Muscle of leg (tissue), 16 donors: ENCODE data around the gene LTA. TPM values are rescaled to one million over a fixed set of nuclear protein-coding genes. Genes with fewer than 3 reads are reported as not detected.

Experiments used
- DNase-seq: peaks from one replicate; pipeline ENCODE4 v3.0.0; 2013
- H3K27ac ChIP-seq: one replicate; pipeline ENCODE4 v1.5.1; 2013; ENCODE audit warnings: mild to moderate bottlenecking, low read length, control low read depth
- H3K27me3 ChIP-seq: one replicate; pipeline ENCODE4 v1.6.1; 2013; ENCODE audit warnings: low read length; ENCODE audit not compliant: control insufficient read depth, insufficient read depth
- H3K36me3 ChIP-seq: one replicate; pipeline ENCODE4 v1.6.1; 2013; ENCODE audit warnings: low read length; ENCODE audit not compliant: control insufficient read depth, insufficient read depth
- H3K4me1 ChIP-seq: one replicate; pipeline ENCODE4 v1.6.1; 2013; ENCODE audit warnings: low read length; ENCODE audit not compliant: control insufficient read depth, insufficient read depth
- H3K4me3 ChIP-seq: one replicate; pipeline ENCODE4 v1.5.1; 2013; ENCODE audit warnings: low read length, control low read depth
- H3K9me3 ChIP-seq: replicated peaks from 2 replicates; pipeline ENCODE4 v1.6.1; 2013; ENCODE audit warnings: low read depth, low read length; ENCODE audit not compliant: control insufficient read depth
- WGBS: methylation state at CpG from one replicate; pipeline ENCODE4 v1.1.5; 2013; ENCODE audit warnings: missing lambda C conversion rate; ENCODE audit not compliant: insufficient coverage; 5-methylcytosine and 5-hydroxymethylcytosine counted together
- long read RNA-seq, 11 donors: transcript quantifications; one replicate each; lab custom pipeline, GENCODE V29; 2026
- polyA plus RNA-seq, 8 donors: library from polyadenylated mRNA; unstranded; fragments of 120-200 nt; gene quantifications; one replicate each; pipeline versions ENCODE4 v1.2.1 to v1.2.3, GENCODE V29; 2013; ENCODE audit warnings: inconsistent platforms in 1 of 8, low replicate concordance in 1 of 8; ENCODE audit not compliant: insufficient read length in 8 of 8, insufficient read depth in 1 of 8
- total RNA-seq: library from RNA; stranded (reverse); fragments of 120-200 nt; gene quantifications from one replicate; pipeline ENCODE4 v1.2.4, GENCODE V29; 2013

Gene LTA
- total RNA-seq (0.04 TPM), polyA plus RNA-seq (under 1 TPM in 5 of 8 donors, not detected in 3; 0.12 to 0.26 (median 0.19) TPM)
- long read RNA-seq, donor 1 = 0 reads
- long read RNA-seq, donor 2 = 0 reads
- long read RNA-seq, donor 3 = 0 reads
- long read RNA-seq, donor 4 = 0 reads
- long read RNA-seq, donor 5 = 0 reads
- long read RNA-seq, donor 6 = 0 reads
- long read RNA-seq, donor 7 = 0 reads
- long read RNA-seq, donor 8 = 0 reads
- long read RNA-seq, donor 9 = 0 reads
- long read RNA-seq, donor 10 = 0 reads
- long read RNA-seq, donor 11 = 0 reads

GRCh38 chr6:31572041-31572911, at the start of gene LTA:
Gene LTA, plus strand, starts transcription at chr6:31572289. Its CDS starts 454 bp downstream, at chr6:31572743.
- Histone ChIP-seq H3K4me1 (peaks cover 2% of the 10 kb centered on the region), H3K27me3 (no peaks in the 10 kb centered on the region), H3K9me3 (no peaks in the 10 kb centered on the region), H3K36me3 (no peaks in the 10 kb centered on the region), H3K4me3 (no peak within 1 kb of the TSS), H3K27ac (no peak within 1 kb of the TSS)
- WGBS = 81% methylated on average over 19 of the region's 27 CpGs
- DNase-seq = no peak

- 94% methylated on average over 2 of the region's 8 CpGs for whole genome bisulfite sequencing
- Histone ChIP-seq H3K27ac (no peak overlapping the region), H3K9me3 (no peaks in the 10 kb centered on the region), H3K27me3 (no peaks in the 10 kb centered on the region), H3K4me1 (peaks cover 8% of the 10 kb centered on the region), H3K4me3 (no peak overlapping the region), H3K36me3 (peaks cover 12% of the 10 kb centered on the region)
- no peak for DNase-seq
Observed at GRCh38 chr6:31525553-31525931, 46.5 kb upstream of the LTA start.

DNA sequence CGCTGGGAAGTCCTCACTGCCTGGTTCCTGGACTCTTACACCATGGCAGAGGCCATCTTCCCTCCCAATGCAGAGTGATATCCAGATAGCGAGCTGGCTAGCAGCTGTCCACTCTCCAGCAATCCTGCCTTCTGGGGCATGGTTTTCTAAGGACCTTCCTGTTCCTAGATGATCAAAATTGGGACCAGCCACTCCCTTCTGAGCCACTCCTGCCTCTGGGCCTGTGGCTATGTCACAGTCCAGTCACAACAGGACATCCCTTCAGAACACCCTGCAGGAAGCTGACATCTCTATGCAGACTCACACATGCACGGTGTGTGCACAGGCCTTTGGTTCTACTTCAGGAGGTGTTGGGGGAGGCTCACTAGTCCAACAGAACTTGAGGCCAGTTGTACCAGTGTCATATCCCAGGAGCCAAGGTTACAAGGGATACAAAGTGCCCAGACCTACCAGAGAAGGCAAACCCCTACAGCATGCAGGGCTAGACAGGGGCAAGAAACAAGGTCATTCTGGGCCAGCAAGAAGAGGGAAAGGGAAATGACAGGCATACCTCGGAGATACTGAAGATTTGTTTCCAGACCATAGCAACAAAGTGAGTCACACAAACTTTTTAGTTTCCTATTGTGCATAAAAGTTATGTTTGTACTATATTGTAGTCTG, 46.0 kb upstream of the LTA start:
- Histone ChIP-seq H3K4me3 (no peak overlapping the region), H3K4me1 (peaks cover 8% of the 10 kb centered on the region), H3K9me3 (no peaks in the 10 kb centered on the region), H3K27ac (no peak overlapping the region), H3K36me3 (peaks cover 17% of the 10 kb centered on the region), H3K27me3 (no peaks in the 10 kb centered on the region)
- WGBS = 78% methylated on average over 2 of the region's 4 CpGs
- DNase-seq = no peak

DNA sequence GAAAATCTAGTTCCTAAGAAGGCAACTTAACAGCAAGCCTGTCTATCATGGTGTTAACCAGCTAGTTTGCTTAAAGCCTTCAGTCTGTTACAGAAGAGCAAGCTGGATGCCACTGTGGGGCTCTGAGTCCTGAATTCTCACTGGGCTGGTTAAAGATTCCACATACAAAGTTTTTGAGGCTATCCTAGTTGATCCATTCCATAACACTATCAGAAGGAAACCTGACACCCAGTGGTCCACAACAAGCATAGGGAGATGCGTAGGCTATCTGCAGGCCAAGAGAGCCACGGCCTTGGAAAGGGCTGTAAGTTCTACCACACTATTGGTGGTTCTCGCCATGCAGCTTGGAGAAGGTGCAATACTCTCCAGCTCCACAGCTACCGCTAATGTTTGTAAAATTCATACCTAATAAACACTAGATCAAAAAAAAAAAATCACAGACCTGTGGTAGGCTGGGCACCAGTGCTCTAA, 43.7 kb upstream of the LTA start:
- Histone ChIP-seq H3K27me3 (no peaks in the 10 kb centered on the region), H3K9me3 (no peaks in the 10 kb centered on the region), H3K4me3 (no peak overlapping the region), H3K4me1 (peaks cover 8% of the 10 kb centered on the region), H3K36me3 (peaks cover 37% of the 10 kb centered on the region), H3K27ac (no peak overlapping the region)
- WGBS = 90% methylated on average over 3 of the region's 4 CpGs
- DNase-seq = no peak

- Histone ChIP-seq H3K4me3 (no peak within 1 kb of the TSS), H3K36me3 (peaks cover 42% of the 10 kb centered on the region), H3K4me1 (peaks cover 8% of the 10 kb centered on the region), H3K9me3 (no peaks in the 10 kb centered on the region), H3K27me3 (no peaks in the 10 kb centered on the region), H3K27ac (no peak within 1 kb of the TSS)
- no peak for DNase-seq
- WGBS = 75% methylated on average over 6 of the region's 7 CpGs
Observed at GRCh38 chr6:31528821-31529328, 43.2 kb upstream of the LTA start, which contains the start of gene MCCD1. Gene MCCD1, plus strand, starts transcription at chr6:31528962. Its CDS starts 53 bp downstream, at chr6:31529015.

GRCh38 chr6:31529329-31530150, 42.5 kb upstream of the LTA start:
- no peak for DNase-seq
- Histone ChIP-seq H3K27me3 (no peaks in the 10 kb centered on the region), H3K36me3 (peaks cover 49% of the 10 kb centered on the region), H3K27ac (no peak overlapping the region), H3K4me3 (no peak overlapping the region), H3K4me1 (peaks cover 8% of the 10 kb centered on the region), H3K9me3 (no peaks in the 10 kb centered on the region)
- WGBS = 64% methylated on average over 8 of the region's 12 CpGs

DNA sequence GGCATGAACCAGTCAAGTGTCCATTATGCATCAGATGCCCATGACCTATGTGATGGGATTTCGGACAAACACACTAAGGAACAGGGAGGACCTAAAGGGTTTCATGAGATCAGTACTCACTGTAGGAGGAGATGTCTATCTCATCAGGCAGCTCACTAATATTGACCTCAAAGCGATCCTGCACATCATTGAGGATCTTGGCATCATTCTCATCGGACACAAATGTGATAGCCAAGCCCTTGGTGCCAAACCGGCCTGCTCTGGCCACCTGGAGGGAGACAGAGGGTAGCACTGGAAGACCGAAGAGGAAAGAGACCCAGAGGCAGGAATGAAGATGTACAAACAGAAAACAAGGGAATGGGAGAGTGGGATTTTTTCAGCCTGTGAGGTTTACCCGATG, 41.4 kb upstream of the LTA start:
- 88% methylated on average over 5 of the region's 6 CpGs for WGBS
- no peak overlapping the region for H3K4me3 ChIP-seq
- H3K4me1 ChIP-seq = peaks cover 8% of the 10 kb centered on the region
- H3K9me3 ChIP-seq = no peaks in the 10 kb centered on the region
- H3K36me3 ChIP-seq = peaks cover 60% of the 10 kb centered on the region
- no peak overlapping the region for H3K27ac ChIP-seq
- no peaks in the 10 kb centered on the region for H3K27me3 ChIP-seq
- no peak for DNase-seq

DNA sequence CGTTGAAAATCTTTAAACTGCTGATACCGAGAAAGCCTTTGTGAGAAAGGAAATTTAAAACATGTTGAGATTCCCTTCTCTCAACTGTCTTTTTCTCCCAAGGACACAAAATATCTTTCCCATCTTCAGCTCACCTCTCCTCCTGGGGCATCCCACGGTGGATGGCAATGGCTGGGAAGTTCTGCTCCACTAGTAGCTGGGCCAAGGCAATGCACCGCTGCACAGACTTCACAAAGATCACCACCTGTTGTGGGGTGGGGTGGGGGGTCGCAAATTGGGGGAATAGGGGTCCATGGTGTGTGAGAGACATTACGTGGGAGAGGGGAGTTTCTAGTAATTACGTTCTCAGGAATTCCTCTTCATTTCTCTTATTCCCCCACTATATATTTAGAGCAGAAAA, 40.9 kb upstream of the LTA start:
- no peak overlapping the region for H3K4me3 ChIP-seq
- H3K9me3 ChIP-seq = no peaks in the 10 kb centered on the region
- no peak for DNase-seq
- whole genome bisulfite sequencing = no CpG with 5 or more reads among the region's 7 CpGs
- no peak overlapping the region for H3K27ac ChIP-seq
- H3K36me3 ChIP-seq = peaks cover 65% of the 10 kb centered on the region
- no peaks in the 10 kb centered on the region for H3K27me3 ChIP-seq
- peaks cover 8% of the 10 kb centered on the region for H3K4me1 ChIP-seq

- no peaks in the 10 kb centered on the region for H3K9me3 ChIP-seq
- no peak overlapping the region for H3K4me3 ChIP-seq
- no peak for DNase-seq
- no peaks in the 10 kb centered on the region for H3K27me3 ChIP-seq
- peaks cover 74% of the 10 kb centered on the region for H3K36me3 ChIP-seq
- peaks cover 8% of the 10 kb centered on the region for H3K4me1 ChIP-seq
- no peak overlapping the region for H3K27ac ChIP-seq
- 71% methylated on average over 1 of the region's 9 CpGs for WGBS
Observed at GRCh38 chr6:31531771-31532643, 40.1 kb upstream of the LTA start.
